Stimulated activated CD8-positive, alpha-beta memory T cell treated with anti-CD3 and anti-CD28 coated beads, Interleukin-15, amount 100 ng/mL, for 48 hours (primary cell): ENCODE measurements around the gene TNS3.

Experiments used
- DNase-seq, 2 donors: peaks; one replicate each; pipeline ENCODE4 v3.0.0-alpha.2; 2020; ENCODE audit warnings: low read depth in 2 of 2

The TNS3 gene

GRCh38 chr7:47371317-47371716 lies 210.6 kb downstream of the TNS3 start:
- no peak for DNase-seq

GRCh38 chr7:47370461-47371042 lies 211.4 kb downstream of the TNS3 start:
- DNase-seq, result no peak

GRCh38 chr7:47369736-47370135 lies 212.2 kb downstream of the TNS3 start:
- no peak for DNase-seq

- DNase-seq, result no peak
Observed at GRCh38 chr7:47368190-47368812, 213.6 kb downstream of the TNS3 start.

- no peak for DNase-seq
Observed at GRCh38 chr7:47367369-47367768, 214.5 kb downstream of the TNS3 start.

GRCh38 chr7:47366960-47367359 lies 215.0 kb downstream of the TNS3 start:
- DNase-seq, result no peak

GRCh38 chr7:47366211-47366610 lies 215.7 kb downstream of the TNS3 start:
- no peak for DNase-seq

GRCh38 chr7:47362984-47363383 lies 218.9 kb downstream of the TNS3 start:
- no peak for DNase-seq

- peak; percentile 48 to 54 for DNase-seq
Observed at GRCh38 chr7:47361746-47362215, 220.1 kb downstream of the TNS3 start.

- DNase-seq, result no peak
Observed at GRCh38 chr7:47361236-47361635, 220.7 kb downstream of the TNS3 start.

GRCh38 chr7:47360301-47360900 lies 221.5 kb downstream of the TNS3 start:
- DNase-seq, result no peak

- no peak for DNase-seq
Observed at GRCh38 chr7:47358944-47359588, 222.8 kb downstream of the TNS3 start.

- no peak for DNase-seq
Observed at GRCh38 chr7:47358357-47358756, 223.6 kb downstream of the TNS3 start.

- no peak for DNase-seq
Observed at GRCh38 chr7:47357863-47358262, 224.0 kb downstream of the TNS3 start.

GRCh38 chr7:47357361-47357760 lies 224.6 kb downstream of the TNS3 start:
- DNase-seq, result no peak

- no peak for DNase-seq
Observed at GRCh38 chr7:47356261-47356660, 225.7 kb downstream of the TNS3 start.

- DNase-seq, result no peak
Observed at GRCh38 chr7:47355684-47356083, 226.2 kb downstream of the TNS3 start.

- DNase-seq, result no peak
Observed at GRCh38 chr7:47354831-47355541, 226.9 kb downstream of the TNS3 start.

GRCh38 chr7:47354071-47354470 lies 227.8 kb downstream of the TNS3 start:
- no peak for DNase-seq

- no peak for DNase-seq
Observed at GRCh38 chr7:47352394-47352968, 229.4 kb downstream of the TNS3 start.

- DNase-seq, result no peak
Observed at GRCh38 chr7:47351233-47352154, 230.4 kb downstream of the TNS3 start.
